Panc1 (cell line): ENCODE measurements around the gene GPBP1L1. TPM values are rescaled to one million over a fixed set of nuclear protein-coding genes. Genes with fewer than 3 reads are reported as not detected.
A peak's percentile ranks its signal among the peaks of the same experiment; 100 is the strongest.

Experiments used
- ATAC-seq: fragments of 200-7000 bp; cut with Tn5 transposase; 2 replicates; pipeline ENCODE4 v1.9.1; 2020; ENCODE audit warnings: mild to moderate bottlenecking, moderate library complexity
- BruUV-seq: library from RNA; stranded (reverse); fragments of 400-500 nt; replicated peaks from 2 replicates; lab custom pipeline; 2021; lab: Mats Ljungman, UMichigan
- CTCF ChIA-PET: fragments of 300-600 bp; sonication (Branson Sonifier 250); formaldehyde crosslinking; loops from one replicate; lab custom pipeline; 2022; ENCODE audit warnings: antibody characterized with exemption; lab: Charles Lee
- POLR2A ChIA-PET: fragments of 300-600 bp; sonication (Branson Sonifier 250); formaldehyde crosslinking; loops from one replicate; lab custom pipeline; 2022; ENCODE audit warnings: antibody characterized with exemption; lab: Charles Lee
- DNase-seq: peaks from one replicate; pipeline ENCODE4 v3.0.0-alpha.2; 2010; ENCODE audit warnings: low read depth, low spot score
- H3K27ac ChIP-seq: 2 replicates; pipeline ENCODE4 v1.5.1; 2011; ENCODE audit warnings: mild to moderate bottlenecking, low read length, inconsistent platforms
- H3K27me3 ChIP-seq: fragments of 200-500 bp; sonication (Bioruptor generic); 2 replicates; pipeline ENCODE4 v1.6.0; 2014; ENCODE audit warnings: low read length, inconsistent platforms; ENCODE audit not compliant: control insufficient read depth, insufficient read depth
- H3K36me3 ChIP-seq: fragments of 200-500 bp; sonication (Bioruptor generic); 2 replicates; pipeline ENCODE4 v1.5.1; 2014; ENCODE audit warnings: inconsistent platforms, mild to moderate bottlenecking, low read length, moderate library complexity; ENCODE audit not compliant: control insufficient read depth, insufficient read depth
- H3K4me1 ChIP-seq: 2 replicates; pipeline ENCODE4 v1.5.1; 2011; ENCODE audit warnings: inconsistent platforms, mild to moderate bottlenecking, low read length, moderate library complexity; ENCODE audit not compliant: control insufficient read depth, insufficient read depth
- H3K4me3 ChIP-seq, 2 experiments: 2 replicates each; pipeline ENCODE4 v1.5.1; 2011 to 2012; ENCODE audit warnings: low read depth in 2 of 2, low read length in 2 of 2, mild to moderate bottlenecking in 2 of 2, inconsistent platforms in 1 of 2, moderate library complexity in 1 of 2
- H3K9me3 ChIP-seq: fragments of 200-500 bp; sonication (Bioruptor generic); 2 replicates; pipeline ENCODE4 v1.5.1; 2014; ENCODE audit warnings: low read depth, mild to moderate bottlenecking, inconsistent platforms, low read length, moderate library complexity; ENCODE audit not compliant: control insufficient read depth, insufficient read depth
- POLR2AphosphoS5 ChIP-seq: IDR thresholded peaks from 2 replicates; pipeline ENCODE4 v1.6.1; 2012; ENCODE audit warnings: mild to moderate bottlenecking, low read depth, low read length, moderate library complexity
- SIN3A ChIP-seq: IDR thresholded peaks from 2 replicates; pipeline ENCODE4 v1.6.1; 2012; ENCODE audit warnings: low read depth, mild to moderate bottlenecking, low read length, moderate library complexity, borderline replicate concordance; ENCODE audit not compliant: insufficient read depth
- TCF7L2 ChIP-seq: IDR thresholded peaks from 2 replicates; pipeline ENCODE4 v1.6.1; 2011; ENCODE audit warnings: mild to moderate bottlenecking, low read depth, low read length, inconsistent platforms
- in situ Hi-C: cut with HindIII; loops from 2 replicates; pipeline ENCODE4 v1.10.0; 2016; ENCODE audit warnings: low sequenced_read_pairs, low pct_unique_long_range_greater_than_20kb
- intact Hi-C: fragments of 100-400 bp; cut with micrococcal nuclease; formaldehyde crosslinking; loops from one replicate; pipeline ENCODE4 v1.10.0; 2022; ENCODE audit not compliant: unreplicated experiment
- total RNA-seq: library from RNA; stranded (reverse); gene quantifications from one replicate; pipeline ENCODE4 v1.2.1, GENCODE V29; 2021; ENCODE audit not compliant: unreplicated experiment
- TF ChIP-seq, protein P1 (sequence below), 2 experiments: IDR thresholded peaks; 2 replicates each; pipeline ENCODE4 v1.6.1; 2011 to 2012; ENCODE audit warnings: low read depth in 2 of 2, control low read depth in 1 of 2, low read length in 1 of 2, mild to moderate bottlenecking in 1 of 2, moderate library complexity in 1 of 2; ENCODE audit not compliant: insufficient read depth in 1 of 2
- TF ChIP-seq, protein P2 (sequence below): fragments of 450-650 bp; IDR thresholded peaks from 2 replicates; pipeline ENCODE4 v1.5.1; 2017; ENCODE audit warnings: mild to moderate bottlenecking

GPBP1L1 gene
- total RNA-seq, 1 experiment from 2014 or later, result 130 TPM

DNA sequence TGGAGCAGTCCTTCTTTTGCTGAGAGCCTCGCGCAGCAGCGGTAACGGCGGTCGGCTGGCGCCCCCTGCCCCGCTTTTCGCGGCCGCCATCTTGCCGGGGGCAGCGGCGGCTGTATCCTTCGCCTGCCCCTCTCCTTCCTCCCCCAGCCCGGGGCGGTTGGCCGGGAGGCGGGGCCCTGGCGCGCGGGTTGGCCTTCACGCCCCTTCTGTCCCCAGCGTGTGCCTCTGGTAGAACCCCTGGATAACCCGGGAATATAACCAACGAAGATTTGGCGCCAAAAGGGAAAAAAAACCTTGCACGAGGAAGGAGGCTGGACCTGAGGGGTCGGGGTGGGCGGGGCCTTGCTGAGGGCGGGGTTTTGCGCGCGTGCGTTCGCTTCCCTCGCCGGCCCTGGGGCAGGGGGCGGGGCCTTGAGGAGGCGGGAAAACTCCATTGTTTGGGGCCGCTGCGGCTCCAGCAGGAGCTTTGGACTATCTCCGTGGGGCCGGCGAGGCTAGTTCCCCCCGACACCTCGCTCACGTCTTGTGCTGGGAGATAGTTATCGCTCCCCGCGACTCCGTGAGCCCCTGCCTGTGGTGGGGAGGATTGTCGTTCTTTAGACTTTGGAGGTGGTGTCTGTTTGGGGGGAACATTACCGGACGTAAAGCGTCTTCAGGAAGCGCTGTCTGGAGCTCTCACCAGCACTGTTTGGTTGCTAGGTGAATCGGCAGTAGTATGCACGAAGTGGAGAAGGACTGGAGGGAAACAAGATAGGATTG, 101.8 kb downstream of the GPBP1L1 start (continued):
- no peak; the same call in 1 of the 2 replicates for TF ChIP-seq POLR2AphosphoS5

- Histone ChIP-seq H3K27ac (peak within 1 kb of the TSS; percentile 90), H3K36me3 (peaks cover 2% of the 10 kb centered on the region; the same call in 1 of the 2 replicates), H3K27me3 (no peaks in the 10 kb centered on the region), H3K4me3 (peak within 1 kb of the TSS; percentile 89 to 98), H3K4me1 (peaks cover 8% of the 10 kb centered on the region; the same call in 1 of the 2 replicates), H3K9me3 (no peaks in the 10 kb centered on the region)
- DNase-seq (no peak), ATAC-seq (peak; percentile 87)
- peak; percentile 56; the same call in 1 of the 2 replicates for TF ChIP-seq TCF7L2
- TF ChIP-seq, protein P1, sequence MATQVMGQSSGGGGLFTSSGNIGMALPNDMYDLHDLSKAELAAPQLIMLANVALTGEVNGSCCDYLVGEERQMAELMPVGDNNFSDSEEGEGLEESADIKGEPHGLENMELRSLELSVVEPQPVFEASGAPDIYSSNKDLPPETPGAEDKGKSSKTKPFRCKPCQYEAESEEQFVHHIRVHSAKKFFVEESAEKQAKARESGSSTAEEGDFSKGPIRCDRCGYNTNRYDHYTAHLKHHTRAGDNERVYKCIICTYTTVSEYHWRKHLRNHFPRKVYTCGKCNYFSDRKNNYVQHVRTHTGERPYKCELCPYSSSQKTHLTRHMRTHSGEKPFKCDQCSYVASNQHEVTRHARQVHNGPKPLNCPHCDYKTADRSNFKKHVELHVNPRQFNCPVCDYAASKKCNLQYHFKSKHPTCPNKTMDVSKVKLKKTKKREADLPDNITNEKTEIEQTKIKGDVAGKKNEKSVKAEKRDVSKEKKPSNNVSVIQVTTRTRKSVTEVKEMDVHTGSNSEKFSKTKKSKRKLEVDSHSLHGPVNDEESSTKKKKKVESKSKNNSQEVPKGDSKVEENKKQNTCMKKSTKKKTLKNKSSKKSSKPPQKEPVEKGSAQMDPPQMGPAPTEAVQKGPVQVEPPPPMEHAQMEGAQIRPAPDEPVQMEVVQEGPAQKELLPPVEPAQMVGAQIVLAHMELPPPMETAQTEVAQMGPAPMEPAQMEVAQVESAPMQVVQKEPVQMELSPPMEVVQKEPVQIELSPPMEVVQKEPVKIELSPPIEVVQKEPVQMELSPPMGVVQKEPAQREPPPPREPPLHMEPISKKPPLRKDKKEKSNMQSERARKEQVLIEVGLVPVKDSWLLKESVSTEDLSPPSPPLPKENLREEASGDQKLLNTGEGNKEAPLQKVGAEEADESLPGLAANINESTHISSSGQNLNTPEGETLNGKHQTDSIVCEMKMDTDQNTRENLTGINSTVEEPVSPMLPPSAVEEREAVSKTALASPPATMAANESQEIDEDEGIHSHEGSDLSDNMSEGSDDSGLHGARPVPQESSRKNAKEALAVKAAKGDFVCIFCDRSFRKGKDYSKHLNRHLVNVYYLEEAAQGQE (IDR thresholded peaks at IDR 0.05; ENCODE audit: insufficient read depth in 1 of 2, low read depth in 2 of 2, low read length in 1 of 2), result no peak
- TF ChIP-seq SIN3A, result peak; percentile 64; the same call in 1 of the 2 replicates
- TF ChIP-seq, protein P2, sequence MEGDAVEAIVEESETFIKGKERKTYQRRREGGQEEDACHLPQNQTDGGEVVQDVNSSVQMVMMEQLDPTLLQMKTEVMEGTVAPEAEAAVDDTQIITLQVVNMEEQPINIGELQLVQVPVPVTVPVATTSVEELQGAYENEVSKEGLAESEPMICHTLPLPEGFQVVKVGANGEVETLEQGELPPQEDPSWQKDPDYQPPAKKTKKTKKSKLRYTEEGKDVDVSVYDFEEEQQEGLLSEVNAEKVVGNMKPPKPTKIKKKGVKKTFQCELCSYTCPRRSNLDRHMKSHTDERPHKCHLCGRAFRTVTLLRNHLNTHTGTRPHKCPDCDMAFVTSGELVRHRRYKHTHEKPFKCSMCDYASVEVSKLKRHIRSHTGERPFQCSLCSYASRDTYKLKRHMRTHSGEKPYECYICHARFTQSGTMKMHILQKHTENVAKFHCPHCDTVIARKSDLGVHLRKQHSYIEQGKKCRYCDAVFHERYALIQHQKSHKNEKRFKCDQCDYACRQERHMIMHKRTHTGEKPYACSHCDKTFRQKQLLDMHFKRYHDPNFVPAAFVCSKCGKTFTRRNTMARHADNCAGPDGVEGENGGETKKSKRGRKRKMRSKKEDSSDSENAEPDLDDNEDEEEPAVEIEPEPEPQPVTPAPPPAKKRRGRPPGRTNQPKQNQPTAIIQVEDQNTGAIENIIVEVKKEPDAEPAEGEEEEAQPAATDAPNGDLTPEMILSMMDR, result no peak
- TF ChIP-seq POLR2AphosphoS5, result peak; percentile 99
- in situ Hi-C loops (no loop called here), intact Hi-C loops (no loop called here)
- no TSS peak for BruUV-seq
- ChIA-PET POLR2A (no interaction called here), CTCF (interaction anchor here (0.7 kb wide), 1 partner anchor 190 kb away, joined by 3 read pairs; no protein-coding TSS in a partner anchor)
Observed at GRCh38 chr1:45583666-45584350, 102.5 kb downstream of the GPBP1L1 start, which contains the start of gene NASP. Gene NASP, plus strand, starts transcription at chr1:45584041. Its CDS starts 106 bp downstream, at chr1:45584147.

- Histone ChIP-seq H3K9me3 (no peaks in the 10 kb centered on the region), H3K36me3 (peaks cover 2% of the 10 kb centered on the region; the same call in 1 of the 2 replicates), H3K4me1 (peaks cover 8% of the 10 kb centered on the region; the same call in 1 of the 2 replicates), H3K27me3 (no peaks in the 10 kb centered on the region), H3K4me3 (peak overlapping the region; percentile 89 to 98), H3K27ac (peak overlapping the region; percentile 90)
- intact Hi-C loops, result no loop called here
- ChIA-PET POLR2A (interaction anchor here (0.7 to 1.2 kb wide), 2 partner anchors 62 to 759 kb away, joined by 3 to 10 read pairs; partner anchors contain the start of gene PRDX1), CTCF (interaction anchor here (0.7 kb wide), 1 partner anchor 189 kb away, joined by 3 read pairs; no protein-coding TSS in a partner anchor)
- BruUV-seq, result TSS peak; percentile 86
- TF ChIP-seq TCF7L2, result peak; percentile 6; the same call in 1 of the 2 replicates
- TF ChIP-seq, protein P1 (IDR thresholded peaks at IDR 0.05; ENCODE audit: insufficient read depth in 1 of 2, low read depth in 2 of 2, low read length in 1 of 2), result no peak
- ATAC-seq, result peak; percentile 91
- in situ Hi-C loops, result no loop called here
- peak; percentile 97 for DNase-seq
Observed at GRCh38 chr1:45583264-45583665, 103.1 kb downstream of the GPBP1L1 start.
